ENCODE measurements around the gene NTHL1.

GRCh38 chr16:2027024-2028010, 20.3 kb downstream of the NTHL1 start:
- TF ChIP-seq CTCF (IDR thresholded peaks at IDR 0.05), result peak in 1 of 6 experiments; percentile 7
- TF ChIP-seq POLR2A (IDR thresholded peaks at IDR 0.05), result no peak

Measured in Peyer's patch (tissue), 4 donors.